ENCODE measurements around the gene PARD6B. TPM values are rescaled to one million over a fixed set of nuclear protein-coding genes. Genes with fewer than 3 reads are reported as not detected.
A peak's percentile ranks its signal among the peaks of the same experiment; 100 is the strongest.

PARD6B gene
- total and polyA plus RNA-seq, 2 of the 4 experiments (the other 2 are of a cell fraction): 0.17 to 0.90 TPM

DNA sequence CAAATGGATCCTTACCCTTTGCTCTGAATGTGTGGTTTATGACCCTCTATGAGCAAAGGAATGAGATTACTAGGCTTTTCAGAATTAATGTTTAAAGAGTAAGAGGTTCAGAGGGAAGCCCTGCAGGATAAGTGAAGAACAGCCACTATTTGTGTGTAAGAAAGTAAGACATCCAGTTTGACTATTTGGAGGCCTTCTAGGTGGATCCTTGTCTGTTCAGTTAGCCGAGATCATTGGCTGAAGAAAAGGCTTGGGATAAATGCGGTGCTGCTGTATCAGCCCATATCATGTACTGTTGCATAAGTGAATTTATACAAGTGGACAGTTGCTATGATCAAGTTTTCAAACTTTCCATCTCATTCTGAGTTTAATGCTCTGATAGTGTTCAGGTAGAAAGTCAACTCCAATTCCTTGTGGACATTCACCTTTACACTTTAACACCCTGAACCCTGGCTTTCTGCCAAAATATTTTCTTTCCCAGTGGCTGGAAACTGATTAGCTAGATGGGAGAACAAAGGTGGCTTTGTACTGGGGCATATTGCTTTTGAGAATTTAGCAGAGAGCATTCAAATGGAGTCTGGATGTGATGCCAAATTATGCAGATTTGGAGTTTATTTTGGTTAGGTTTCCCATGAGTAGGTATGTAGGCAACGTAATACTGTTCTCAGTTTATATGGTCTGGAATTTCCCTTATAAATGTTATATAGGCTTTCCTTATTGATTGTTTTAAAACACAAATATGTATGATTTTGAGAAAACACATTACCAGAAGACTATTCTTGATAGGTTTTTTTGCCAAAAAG, 15.0 kb downstream of the PARD6B start:
- Histone ChIP-seq H2BK5ac (ENCODE audit: low read depth, low read length, poor library complexity, severe bottlenecking) (no peak overlapping the region), H2AK9ac (replicated peaks; ENCODE audit: low read depth, low read length, poor library complexity) (no peak overlapping the region), H3K4me2 (ENCODE audit: low read depth, low read length) (no peak overlapping the region), H3K14ac (replicated peaks; ENCODE audit: low read depth, low read length) (no peak overlapping the region), H2BK20ac (ENCODE audit: low read depth, low read length) (no peak overlapping the region), H3K4ac (ENCODE audit: low read depth, low read length) (peak overlapping the region; percentile 30; the same call in 1 of the 2 replicates), H4K8ac (ENCODE audit: low read depth in 2 of 2, low read length in 2 of 2) (no peak overlapping the region), H3K9ac (ENCODE audit: low read depth, low read length) (peak overlapping the region; percentile 10; the same call in 1 of the 2 replicates), H3K36me3 (ENCODE audit: control insufficient read depth, insufficient read depth, low read length) (no peaks in the 10 kb centered on the region), H4K91ac (ENCODE audit: insufficient read depth, low read depth, low read length) (no peak overlapping the region), H3K4me1 (ENCODE audit: control insufficient read depth, insufficient read depth, low read length) (peaks cover 15% of the 10 kb centered on the region), H3K23ac (ENCODE audit: low read depth, low read length) (no peak overlapping the region), H3K9me3 (ENCODE audit: control insufficient read depth, insufficient read depth, low read length) (no peaks in the 10 kb centered on the region), H2AK5ac (ENCODE audit: low read depth, low read length) (no peak overlapping the region), H3K56ac (ENCODE audit: extremely low read depth, insufficient read depth, low read length) (no peak overlapping the region), H2BK15ac (ENCODE audit: low read depth, low read length) (no peak overlapping the region), H3K4me3 (ENCODE audit: insufficient read depth, low read depth, low read length) (no peak overlapping the region), H3K79me1 (ENCODE audit: low read depth in 1 of 2, low read length in 2 of 2) (peaks cover 0 to 2% of the 10 kb centered on the region in 2 experiments; a peak in 1 of 4 replicates), H3K27ac (ENCODE audit: insufficient read depth, low read length) (no peak overlapping the region), H3K27me3 (ENCODE audit: control insufficient read depth, insufficient read depth, low read length) (no peaks in the 10 kb centered on the region), H4K5ac (ENCODE audit: low read depth, low read length) (no peak overlapping the region), H3K9me1 (ENCODE audit: insufficient read depth, low read length) (peaks cover 4% of the 10 kb centered on the region; the same call in 1 of the 2 replicates), H4K20me1 (ENCODE audit: insufficient read depth, low read length) (no peaks in the 10 kb centered on the region), H3K18ac (ENCODE audit: low read depth, low read length) (no peak overlapping the region), H2AFZ (replicated peaks; ENCODE audit: low read length, poor library complexity) (no peak overlapping the region), H2BK120ac (ENCODE audit: low read depth, low read length) (peak overlapping the region; percentile 20; the same call in 1 of the 2 replicates)
- DNase-seq: no peak
- dilution Hi-C loops (cut with HindIII; ENCODE audit: low sequenced_read_pairs, unreplicated experiment): no loop called here
- 40% methylated on average over 1 of the region's 3 CpGs; no CpG with 5 or more reads in 1 of the 2 experiments for WGBS, 2 experiments (ENCODE audit: extremely low coverage in 2 of 2, insufficient read length in 1 of 2)
- BruUV-seq (replicated peaks): no TSS peak
- in situ Hi-C loops (cut with MboI; ENCODE audit: low sequenced_read_pairs): loop anchor here (10.0 kb wide), 2 partner anchors 282 to 562 kb away; no protein-coding TSS in a partner anchor
- intact Hi-C loops (cut with micrococcal nuclease): loop anchor here (10.0 kb wide), 1 partner anchor 282 kb away; no protein-coding TSS in a partner anchor
- ATAC-seq (ENCODE audit: low read depth): 0 out of 2 replicates have a peak, but pooled peaks have one; percentile 5
- ChIA-PET CTCF (interaction anchor here (0.6 to 1.5 kb wide), 2 partner anchors 94 to 237 kb away, joined by 4 to 8 read pairs; no protein-coding TSS in a partner anchor), POLR2A (ENCODE audit: unreplicated experiment) (no interaction called here)
- TF ChIP-seq RFX5 (IDR thresholded peaks at IDR 0.05; ENCODE audit: low read depth, low read length) (no peak), MAZ (IDR thresholded peaks at IDR 0.05; ENCODE audit: borderline replicate concordance, low read depth, low read length) (no peak), MAFK (IDR thresholded peaks at IDR 0.05; ENCODE audit: low read depth, low read length) (no peak), POLR2A (IDR thresholded peaks at IDR 0.05; ENCODE audit: low read depth, low read length) (no peak), BHLHE40 (IDR thresholded peaks at IDR 0.05; ENCODE audit: low read depth, low read length) (no peak), SMC3 (IDR thresholded peaks at IDR 0.05; ENCODE audit: low read depth, low read length) (no peak), RAD21 (IDR thresholded peaks at IDR 0.05; ENCODE audit: low read length) (no peak), CHD1 (IDR thresholded peaks at IDR 0.05; ENCODE audit: low read depth, low read length) (no peak), MXI1 (IDR thresholded peaks at IDR 0.05; ENCODE audit: borderline replicate concordance, low read depth, low read length) (no peak), NFE2L2 (IDR thresholded peaks at IDR 0.05; ENCODE audit: low read depth, low read length) (no peak), RCOR1 (IDR thresholded peaks at IDR 0.05; ENCODE audit: insufficient replicate concordance, low read length) (no peak), CEBPB (IDR thresholded peaks at IDR 0.05; ENCODE audit: low read depth, low read length) (no peak), FOS (IDR thresholded peaks at IDR 0.05; ENCODE audit: low read depth, low read length) (no peak)
- TF ChIP-seq, protein P1, sequence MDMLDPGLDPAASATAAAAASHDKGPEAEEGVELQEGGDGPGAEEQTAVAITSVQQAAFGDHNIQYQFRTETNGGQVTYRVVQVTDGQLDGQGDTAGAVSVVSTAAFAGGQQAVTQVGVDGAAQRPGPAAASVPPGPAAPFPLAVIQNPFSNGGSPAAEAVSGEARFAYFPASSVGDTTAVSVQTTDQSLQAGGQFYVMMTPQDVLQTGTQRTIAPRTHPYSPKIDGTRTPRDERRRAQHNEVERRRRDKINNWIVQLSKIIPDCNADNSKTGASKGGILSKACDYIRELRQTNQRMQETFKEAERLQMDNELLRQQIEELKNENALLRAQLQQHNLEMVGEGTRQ (IDR thresholded peaks at IDR 0.05; ENCODE audit: low read depth, low read length): no peak
- TF ChIP-seq, protein P2, sequence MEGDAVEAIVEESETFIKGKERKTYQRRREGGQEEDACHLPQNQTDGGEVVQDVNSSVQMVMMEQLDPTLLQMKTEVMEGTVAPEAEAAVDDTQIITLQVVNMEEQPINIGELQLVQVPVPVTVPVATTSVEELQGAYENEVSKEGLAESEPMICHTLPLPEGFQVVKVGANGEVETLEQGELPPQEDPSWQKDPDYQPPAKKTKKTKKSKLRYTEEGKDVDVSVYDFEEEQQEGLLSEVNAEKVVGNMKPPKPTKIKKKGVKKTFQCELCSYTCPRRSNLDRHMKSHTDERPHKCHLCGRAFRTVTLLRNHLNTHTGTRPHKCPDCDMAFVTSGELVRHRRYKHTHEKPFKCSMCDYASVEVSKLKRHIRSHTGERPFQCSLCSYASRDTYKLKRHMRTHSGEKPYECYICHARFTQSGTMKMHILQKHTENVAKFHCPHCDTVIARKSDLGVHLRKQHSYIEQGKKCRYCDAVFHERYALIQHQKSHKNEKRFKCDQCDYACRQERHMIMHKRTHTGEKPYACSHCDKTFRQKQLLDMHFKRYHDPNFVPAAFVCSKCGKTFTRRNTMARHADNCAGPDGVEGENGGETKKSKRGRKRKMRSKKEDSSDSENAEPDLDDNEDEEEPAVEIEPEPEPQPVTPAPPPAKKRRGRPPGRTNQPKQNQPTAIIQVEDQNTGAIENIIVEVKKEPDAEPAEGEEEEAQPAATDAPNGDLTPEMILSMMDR (conservative IDR thresholded peaks at IDR 0.05; ENCODE audit: low read depth, low read length): no peak
